Measurements from ENCODE around the gene RHBDD1. TPM values are rescaled to one million over a fixed set of nuclear protein-coding genes. Genes with fewer than 3 reads are reported as not detected.

Gene RHBDD1
- total RNA-seq, 1 donor from 2014 or later = 34.3 TPM

DNA sequence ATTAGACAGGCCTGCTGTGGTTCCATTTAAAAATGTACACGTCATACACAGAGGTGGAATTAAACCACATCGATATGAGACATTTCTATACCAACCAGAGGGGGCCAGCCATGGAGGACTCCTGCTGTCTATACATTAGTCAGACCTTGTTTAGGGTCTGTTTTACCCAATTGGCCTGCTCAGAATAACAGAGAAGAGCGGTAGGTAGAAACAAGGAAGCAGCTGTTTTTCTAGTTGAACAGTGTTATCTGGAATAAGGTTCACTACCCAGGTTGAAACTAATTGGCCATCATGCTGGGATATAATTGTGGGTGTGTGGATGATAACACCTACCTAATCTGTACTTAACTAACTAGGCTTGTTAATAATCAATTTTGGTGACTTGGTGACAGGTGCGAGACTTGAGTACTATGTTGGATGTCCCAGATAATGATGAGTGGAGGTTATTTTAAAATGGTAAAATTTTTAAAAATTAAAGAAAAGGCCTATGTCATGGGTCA, 47.5 kb downstream of the RHBDD1 start:
- peaks cover 3% of the 10 kb centered on the region for H3K9me3 Mint-ChIP-seq

DNA sequence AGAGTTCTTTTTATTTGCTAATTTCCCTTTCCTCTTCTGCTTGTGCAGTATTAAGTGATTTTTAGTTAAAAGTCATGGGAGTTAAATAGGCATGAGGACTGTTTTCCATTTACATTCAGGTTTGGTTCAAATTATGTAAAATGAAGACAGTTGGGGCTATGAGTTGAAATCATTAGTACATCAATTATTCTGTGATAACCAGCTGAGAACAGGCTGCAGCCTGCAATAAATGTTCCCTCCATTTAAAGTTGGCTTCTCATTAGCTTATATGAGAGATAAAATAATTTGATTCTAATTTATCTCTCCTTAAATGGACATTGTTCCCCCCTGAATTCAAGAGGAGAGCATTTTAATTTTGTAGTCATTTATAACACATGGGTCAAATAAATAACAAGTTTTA, 48.3 kb downstream of the RHBDD1 start:
- TF ChIP-seq, protein P1, sequence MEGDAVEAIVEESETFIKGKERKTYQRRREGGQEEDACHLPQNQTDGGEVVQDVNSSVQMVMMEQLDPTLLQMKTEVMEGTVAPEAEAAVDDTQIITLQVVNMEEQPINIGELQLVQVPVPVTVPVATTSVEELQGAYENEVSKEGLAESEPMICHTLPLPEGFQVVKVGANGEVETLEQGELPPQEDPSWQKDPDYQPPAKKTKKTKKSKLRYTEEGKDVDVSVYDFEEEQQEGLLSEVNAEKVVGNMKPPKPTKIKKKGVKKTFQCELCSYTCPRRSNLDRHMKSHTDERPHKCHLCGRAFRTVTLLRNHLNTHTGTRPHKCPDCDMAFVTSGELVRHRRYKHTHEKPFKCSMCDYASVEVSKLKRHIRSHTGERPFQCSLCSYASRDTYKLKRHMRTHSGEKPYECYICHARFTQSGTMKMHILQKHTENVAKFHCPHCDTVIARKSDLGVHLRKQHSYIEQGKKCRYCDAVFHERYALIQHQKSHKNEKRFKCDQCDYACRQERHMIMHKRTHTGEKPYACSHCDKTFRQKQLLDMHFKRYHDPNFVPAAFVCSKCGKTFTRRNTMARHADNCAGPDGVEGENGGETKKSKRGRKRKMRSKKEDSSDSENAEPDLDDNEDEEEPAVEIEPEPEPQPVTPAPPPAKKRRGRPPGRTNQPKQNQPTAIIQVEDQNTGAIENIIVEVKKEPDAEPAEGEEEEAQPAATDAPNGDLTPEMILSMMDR (conservative IDR thresholded peaks at IDR 0.05) = no peak
- H3K27ac Mint-ChIP-seq (ENCODE audit: unreplicated experiment) = no peak overlapping the region

More for the DNA sequence above, 47.5 kb downstream of the RHBDD1 start:
- H3K27ac Mint-ChIP-seq (ENCODE audit: unreplicated experiment) = no peak overlapping the region
- H3K36me3 Mint-ChIP-seq (ENCODE audit: low read depth) = peaks cover 17% of the 10 kb centered on the region
- no peaks in the 10 kb centered on the region for H3K27me3 Mint-ChIP-seq (ENCODE audit: low read depth)
- TF ChIP-seq, protein P1 (conservative IDR thresholded peaks at IDR 0.05) = no peak
- no peaks in the 10 kb centered on the region for H3K4me1 Mint-ChIP-seq
- DNase-seq (ENCODE audit: low read depth, low spot score) = no peak
- H3K4me3 Mint-ChIP-seq = no peak overlapping the region

DNA sequence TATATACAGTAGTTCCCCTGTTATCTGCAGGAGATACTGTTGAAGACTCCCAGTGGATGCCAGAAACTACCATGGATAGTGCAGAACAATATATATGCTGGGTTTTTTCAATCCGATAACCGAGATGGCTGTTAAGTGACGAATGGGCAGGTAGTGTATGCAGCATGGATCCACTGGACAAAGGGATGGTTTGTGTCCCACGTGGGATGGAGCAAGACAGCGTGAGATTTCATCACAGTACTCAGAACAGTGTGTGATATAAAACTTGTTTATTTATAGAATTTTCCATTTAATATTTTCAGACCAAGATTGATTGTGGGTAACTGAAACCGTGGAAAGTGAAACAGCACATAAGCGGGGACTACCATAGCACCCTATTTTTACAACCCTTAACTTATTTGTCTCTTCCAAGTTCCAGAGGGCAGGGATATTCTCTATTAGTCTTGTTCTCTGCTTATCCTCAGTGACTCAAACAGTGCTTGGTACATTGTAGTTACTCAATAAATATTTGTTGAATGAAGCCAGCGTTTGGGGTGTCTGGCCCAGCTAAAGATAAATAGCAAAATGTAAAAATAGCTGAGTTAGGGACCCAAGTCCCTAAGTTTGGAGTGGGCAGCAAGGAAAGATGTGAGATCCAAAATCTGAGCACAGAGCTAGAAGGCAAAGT, 50.0 kb downstream of the RHBDD1 start:
- Mint-ChIP-seq H3K36me3 (ENCODE audit: low read depth) (peaks cover 11% of the 10 kb centered on the region), H3K4me1 (no peaks in the 10 kb centered on the region), H3K9me3 (peaks cover 3% of the 10 kb centered on the region), H3K27ac (ENCODE audit: unreplicated experiment) (no peak overlapping the region), H3K4me3 (no peak overlapping the region), H3K27me3 (ENCODE audit: low read depth) (no peaks in the 10 kb centered on the region)
- no peak for DNase-seq (ENCODE audit: low read depth, low spot score)
- TF ChIP-seq, protein P1 (conservative IDR thresholded peaks at IDR 0.05) = no peak

More for the DNA sequence above, 48.3 kb downstream of the RHBDD1 start:
- no peaks in the 10 kb centered on the region for H3K4me1 Mint-ChIP-seq
- no peak for DNase-seq (ENCODE audit: low read depth, low spot score)
- peaks cover 17% of the 10 kb centered on the region for H3K36me3 Mint-ChIP-seq (ENCODE audit: low read depth)
- peaks cover 3% of the 10 kb centered on the region for H3K9me3 Mint-ChIP-seq
- no peaks in the 10 kb centered on the region for H3K27me3 Mint-ChIP-seq (ENCODE audit: low read depth)
- no peak overlapping the region for H3K4me3 Mint-ChIP-seq

DNA sequence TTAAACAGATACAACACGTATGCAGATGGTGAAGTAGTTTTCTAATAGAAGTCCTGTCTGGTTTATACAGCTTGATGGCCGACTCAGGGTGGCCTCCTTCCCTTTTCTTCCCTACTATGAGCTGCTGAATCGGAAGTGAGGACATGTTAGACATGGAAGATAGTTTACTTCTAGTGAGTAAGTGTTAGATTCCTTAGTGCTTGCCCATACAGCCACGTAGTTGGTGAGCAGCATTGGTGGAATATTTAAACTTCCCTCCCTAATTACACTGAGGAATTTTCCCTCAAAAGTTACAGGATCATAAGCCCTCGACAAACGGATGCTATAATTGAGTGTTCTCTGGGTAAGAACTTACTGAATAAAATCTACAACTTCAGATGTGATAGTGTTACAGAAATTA, 52.1 kb downstream of the RHBDD1 start:
- Mint-ChIP-seq H3K4me3 (no peak overlapping the region), H3K27me3 (ENCODE audit: low read depth) (no peaks in the 10 kb centered on the region), H3K9me3 (no peaks in the 10 kb centered on the region), H3K4me1 (no peaks in the 10 kb centered on the region), H3K27ac (ENCODE audit: unreplicated experiment) (no peak overlapping the region), H3K36me3 (ENCODE audit: low read depth) (no peaks in the 10 kb centered on the region)
- TF ChIP-seq, protein P1 (conservative IDR thresholded peaks at IDR 0.05) = no peak
- no peak for DNase-seq (ENCODE audit: low read depth, low spot score)

DNA sequence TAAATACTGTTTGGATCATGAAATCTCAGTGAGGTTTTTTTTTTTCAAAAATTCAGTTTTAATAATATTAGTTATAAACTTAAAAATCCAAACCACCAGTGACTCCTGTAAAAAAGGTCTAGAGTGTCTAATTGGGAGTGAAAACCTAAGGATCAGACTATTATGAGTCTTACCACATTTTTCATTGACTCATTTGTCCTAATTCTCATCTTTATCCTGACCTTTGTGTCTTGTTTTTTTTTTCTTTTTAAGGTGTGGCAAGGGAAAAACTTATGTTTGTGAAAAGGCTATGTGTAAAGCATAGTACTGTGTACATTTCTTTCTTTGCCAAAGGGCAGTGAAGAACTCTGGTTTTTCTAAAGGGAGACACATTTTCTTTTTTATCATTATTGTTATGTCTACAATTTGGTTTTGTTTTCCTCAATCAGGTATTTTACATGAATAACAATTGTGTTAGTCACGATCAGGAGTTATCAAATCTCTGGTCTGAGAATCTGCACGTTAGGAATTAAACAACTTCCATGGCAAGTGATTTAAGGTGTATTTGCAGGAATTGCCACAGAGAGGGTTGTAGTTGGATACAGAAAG, 52.6 kb downstream of the RHBDD1 start:
- no peak overlapping the region for H3K27ac Mint-ChIP-seq (ENCODE audit: unreplicated experiment)
- H3K9me3 Mint-ChIP-seq = no peaks in the 10 kb centered on the region
- H3K27me3 Mint-ChIP-seq (ENCODE audit: low read depth) = no peaks in the 10 kb centered on the region
- TF ChIP-seq, protein P1 (conservative IDR thresholded peaks at IDR 0.05) = no peak
- no peak for DNase-seq (ENCODE audit: low read depth, low spot score)
- no peaks in the 10 kb centered on the region for H3K4me1 Mint-ChIP-seq
- no peak overlapping the region for H3K4me3 Mint-ChIP-seq
- H3K36me3 Mint-ChIP-seq (ENCODE audit: low read depth) = no peaks in the 10 kb centered on the region
